T-helper 2 cell treated with Interferon-gamma antibody and Interleukin-4, amounts not matched to agents 5 μg/mL and 100 μg/mL, for 36 hours (primary cell): ENCODE data around the gene NPTX2.

Experiments used
- DNase-seq: peaks from one replicate; pipeline ENCODE4 v3.0.0; 2021; ENCODE audit warnings: low spot score
- H3K27ac Mint-ChIP-seq: one replicate; pipeline ENCODE4 v1.8.0; 2021; ENCODE audit warnings: mild to moderate bottlenecking, mixed read lengths
- H3K27me3 Mint-ChIP-seq: one replicate; pipeline ENCODE4 v1.8.0; 2021; ENCODE audit warnings: low read depth, mixed read lengths
- H3K36me3 Mint-ChIP-seq: one replicate; pipeline ENCODE4 v1.8.0; 2021; ENCODE audit warnings: low read depth, mixed read lengths
- H3K4me1 Mint-ChIP-seq: one replicate; pipeline ENCODE4 v1.8.0; 2021; ENCODE audit warnings: low read depth, mixed read lengths
- H3K4me3 Mint-ChIP-seq: one replicate; pipeline ENCODE4 v1.8.0; 2022; ENCODE audit warnings: mild to moderate bottlenecking, moderate library complexity, mixed read lengths
- H3K9me3 Mint-ChIP-seq: one replicate; pipeline ENCODE4 v1.8.0; 2021; ENCODE audit warnings: mixed read lengths

The NPTX2 gene

GRCh38 chr7:98653601-98654310 is 36.7 kb downstream of the NPTX2 start:
- H3K4me3 Mint-ChIP-seq: no peak overlapping the region
- no peaks in the 10 kb centered on the region for H3K9me3 Mint-ChIP-seq
- DNase-seq: no peak
- no peaks in the 10 kb centered on the region for H3K4me1 Mint-ChIP-seq
- H3K27me3 Mint-ChIP-seq: no peaks in the 10 kb centered on the region
- no peak overlapping the region for H3K27ac Mint-ChIP-seq
- no peaks in the 10 kb centered on the region for H3K36me3 Mint-ChIP-seq

GRCh38 chr7:98654524-98655272 is 37.6 kb downstream of the NPTX2 start:
- Mint-ChIP-seq H3K9me3 (no peaks in the 10 kb centered on the region), H3K36me3 (no peaks in the 10 kb centered on the region), H3K27me3 (no peaks in the 10 kb centered on the region), H3K27ac (no peak overlapping the region), H3K4me3 (no peak overlapping the region), H3K4me1 (no peaks in the 10 kb centered on the region)
- DNase-seq: no peak

DNA sequence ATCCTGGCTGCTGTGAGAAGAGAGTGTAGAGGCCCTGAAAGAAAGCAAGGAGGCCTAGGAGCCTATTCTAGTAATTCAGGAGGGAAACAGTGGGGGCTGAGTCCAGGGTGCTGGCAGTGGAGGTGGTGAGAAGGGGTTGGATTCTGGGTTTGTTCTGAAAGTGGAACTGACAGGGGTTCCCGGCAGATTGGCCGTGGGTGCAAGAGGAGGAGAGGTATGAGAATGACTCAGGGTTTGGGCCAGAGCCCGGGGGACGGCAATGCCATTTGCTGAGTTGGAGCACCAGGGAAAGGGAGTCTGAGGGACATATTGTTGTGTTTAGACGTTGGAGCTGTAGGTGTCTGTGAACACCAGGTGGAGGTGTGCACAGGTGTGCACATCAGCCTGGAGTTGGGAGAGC is 38.5 kb downstream of the NPTX2 start:
- Mint-ChIP-seq H3K27ac (no peak overlapping the region), H3K4me1 (no peaks in the 10 kb centered on the region), H3K4me3 (no peak overlapping the region), H3K27me3 (no peaks in the 10 kb centered on the region), H3K9me3 (no peaks in the 10 kb centered on the region), H3K36me3 (no peaks in the 10 kb centered on the region)
- no peak for DNase-seq

- DNase-seq: no peak
Measured at GRCh38 chr7:98656899-98657298, 39.8 kb downstream of the NPTX2 start.

GRCh38 chr7:98657736-98658135 is 40.7 kb downstream of the NPTX2 start:
- no peak for DNase-seq
- Mint-ChIP-seq H3K4me3 (no peak overlapping the region), H3K4me1 (no peaks in the 10 kb centered on the region), H3K36me3 (no peaks in the 10 kb centered on the region), H3K27ac (no peak overlapping the region), H3K27me3 (no peaks in the 10 kb centered on the region), H3K9me3 (no peaks in the 10 kb centered on the region)

More at GRCh38 chr7:98656899-98657298, 39.8 kb downstream of the NPTX2 start:
- Mint-ChIP-seq H3K27ac (no peak overlapping the region), H3K36me3 (no peaks in the 10 kb centered on the region), H3K27me3 (no peaks in the 10 kb centered on the region), H3K9me3 (no peaks in the 10 kb centered on the region), H3K4me1 (no peaks in the 10 kb centered on the region), H3K4me3 (no peak overlapping the region)

DNA sequence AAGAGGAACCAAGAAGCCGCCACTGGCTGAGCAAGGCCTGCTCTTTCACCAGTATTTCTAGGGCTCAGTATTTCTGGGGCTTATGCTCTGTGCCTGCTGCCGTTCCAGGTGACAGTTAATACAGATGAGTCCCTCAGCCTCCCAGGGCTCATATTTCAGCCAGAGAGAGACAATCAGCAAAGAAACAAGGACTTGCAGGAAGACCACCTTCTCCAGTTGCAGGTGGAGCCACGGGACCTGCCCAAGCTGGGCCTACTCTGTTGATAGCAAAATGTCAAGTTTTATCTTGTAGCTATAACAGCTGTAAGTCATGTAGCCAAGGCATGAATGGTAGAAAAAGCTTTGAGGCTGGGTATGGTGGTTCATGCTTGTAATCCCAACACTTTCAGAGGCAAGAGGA is 42.7 kb downstream of the NPTX2 start:
- H3K27ac Mint-ChIP-seq: no peak overlapping the region
- no peaks in the 10 kb centered on the region for H3K36me3 Mint-ChIP-seq
- H3K9me3 Mint-ChIP-seq: peaks cover 10% of the 10 kb centered on the region

DNA sequence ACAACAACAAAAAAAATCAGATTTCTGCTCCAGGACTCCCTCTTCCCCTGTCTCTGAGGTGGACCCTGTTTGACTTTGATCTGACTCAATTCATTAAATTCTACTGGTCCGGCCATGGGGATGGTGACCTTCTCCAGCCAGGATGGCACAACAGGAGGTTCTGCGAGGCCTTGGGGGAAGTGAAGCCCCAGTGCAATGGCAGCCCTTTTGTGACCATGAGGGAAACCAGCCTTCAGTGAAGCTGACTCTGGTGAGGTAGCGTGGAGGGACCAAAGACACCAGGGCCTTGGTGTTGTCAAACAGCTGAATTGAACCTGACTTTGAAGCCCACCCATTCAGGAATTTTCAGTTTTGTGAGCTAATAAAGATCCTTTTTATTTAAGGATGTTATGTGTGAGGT is 44.5 kb downstream of the NPTX2 start:
- no peak overlapping the region for H3K27ac Mint-ChIP-seq
- peaks cover 10% of the 10 kb centered on the region for H3K9me3 Mint-ChIP-seq
- H3K36me3 Mint-ChIP-seq: no peaks in the 10 kb centered on the region
- DNase-seq: no peak
- H3K27me3 Mint-ChIP-seq: no peaks in the 10 kb centered on the region
- no peak overlapping the region for H3K4me3 Mint-ChIP-seq
- H3K4me1 Mint-ChIP-seq: no peaks in the 10 kb centered on the region

More for the DNA sequence above, 42.7 kb downstream of the NPTX2 start:
- no peaks in the 10 kb centered on the region for H3K4me1 Mint-ChIP-seq
- H3K27me3 Mint-ChIP-seq: no peaks in the 10 kb centered on the region
- DNase-seq: no peak
- H3K4me3 Mint-ChIP-seq: no peak overlapping the region

DNA sequence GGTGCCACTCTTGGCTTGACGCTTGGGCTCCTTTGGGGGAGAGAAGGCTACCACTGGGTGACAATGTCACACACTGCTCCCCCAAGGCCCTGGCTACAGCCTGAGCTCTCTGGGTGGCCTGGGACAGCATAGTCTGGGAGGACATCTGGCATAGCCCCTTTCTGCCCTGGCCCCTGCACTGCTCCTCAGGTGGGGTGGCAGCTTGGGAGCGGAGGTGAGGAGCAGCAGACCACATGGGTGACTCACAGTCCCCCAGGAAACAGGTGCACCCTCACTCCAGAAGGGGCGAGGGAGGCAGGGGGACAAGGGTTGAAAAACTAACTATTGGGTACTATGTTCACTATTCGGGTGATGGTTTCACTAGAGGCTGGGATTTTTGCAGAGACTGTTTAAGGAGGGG is 45.2 kb downstream of the NPTX2 start:
- no peak for DNase-seq
- H3K4me3 Mint-ChIP-seq: no peak overlapping the region
- H3K27ac Mint-ChIP-seq: no peak overlapping the region
- no peaks in the 10 kb centered on the region for H3K4me1 Mint-ChIP-seq
- H3K9me3 Mint-ChIP-seq: peaks cover 10% of the 10 kb centered on the region
- no peaks in the 10 kb centered on the region for H3K27me3 Mint-ChIP-seq
- H3K36me3 Mint-ChIP-seq: no peaks in the 10 kb centered on the region

GRCh38 chr7:98664882-98665281 is 47.8 kb downstream of the NPTX2 start:
- Mint-ChIP-seq H3K27me3 (no peaks in the 10 kb centered on the region), H3K9me3 (peaks cover 10% of the 10 kb centered on the region), H3K36me3 (no peaks in the 10 kb centered on the region), H3K4me1 (no peaks in the 10 kb centered on the region), H3K27ac (no peak overlapping the region), H3K4me3 (no peak overlapping the region)
- no peak for DNase-seq

DNA sequence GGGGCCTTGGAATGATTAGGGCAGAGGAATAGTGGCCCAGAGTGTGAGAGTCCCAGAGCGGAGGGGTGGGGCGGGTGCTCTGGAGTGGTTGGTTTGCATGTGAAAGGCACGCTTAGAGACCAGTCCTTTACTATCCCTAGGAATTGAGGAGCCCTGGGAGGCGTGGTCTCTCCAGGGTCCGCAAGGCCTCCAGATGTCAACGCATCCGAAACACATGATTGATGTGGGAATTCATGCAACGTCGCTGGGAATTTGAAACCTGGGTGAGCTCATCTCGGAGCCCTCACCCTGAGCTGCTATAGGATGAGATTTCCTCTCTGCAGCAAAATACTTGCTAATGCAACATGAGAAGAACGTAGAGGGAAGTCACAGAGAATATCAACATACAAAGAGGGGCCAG is 51.2 kb downstream of the NPTX2 start:
- Mint-ChIP-seq H3K9me3 (peaks cover 20% of the 10 kb centered on the region), H3K27me3 (no peaks in the 10 kb centered on the region), H3K4me3 (no peak overlapping the region), H3K36me3 (no peaks in the 10 kb centered on the region), H3K27ac (no peak overlapping the region), H3K4me1 (no peaks in the 10 kb centered on the region)
- DNase-seq: no peak

DNA sequence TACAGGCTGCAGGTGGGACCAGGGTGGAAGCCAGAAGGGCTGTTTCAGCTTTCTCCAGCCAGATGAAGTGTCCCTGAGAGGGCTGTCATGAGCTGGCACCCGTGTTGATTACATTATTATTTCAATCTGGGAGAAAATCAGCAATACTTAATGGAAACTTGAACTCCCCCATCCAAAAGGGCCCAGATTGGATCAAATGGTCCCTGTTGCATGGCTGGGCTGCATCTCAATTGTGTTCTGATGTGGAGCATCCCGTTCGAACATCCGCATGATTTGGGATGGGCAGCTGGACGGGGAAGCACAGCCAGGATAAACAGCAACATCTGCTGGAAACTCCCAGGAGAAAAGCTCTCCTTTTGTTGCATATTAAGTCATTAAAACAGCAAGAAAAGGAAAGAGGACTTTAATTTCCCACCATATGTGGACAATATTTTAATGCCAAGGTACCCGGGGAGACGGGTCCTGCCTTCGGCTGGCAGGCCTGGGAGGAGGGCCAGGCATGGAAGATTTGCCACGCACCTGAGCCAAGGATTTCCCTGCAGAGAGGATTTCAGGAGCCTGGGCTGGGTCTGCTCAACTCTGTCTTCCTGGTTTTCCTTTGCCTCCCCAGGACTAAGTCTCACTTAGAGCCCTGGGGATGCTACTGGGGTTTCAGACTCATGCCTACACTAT is 52.4 kb downstream of the NPTX2 start:
- Mint-ChIP-seq H3K36me3 (no peaks in the 10 kb centered on the region), H3K4me3 (no peak overlapping the region)

GRCh38 chr7:98670186-98670585 is 53.1 kb downstream of the NPTX2 start:
- H3K27ac Mint-ChIP-seq: no peak overlapping the region

More for the DNA sequence above, 52.4 kb downstream of the NPTX2 start:
- Mint-ChIP-seq H3K27ac (no peak overlapping the region), H3K27me3 (no peaks in the 10 kb centered on the region), H3K4me1 (no peaks in the 10 kb centered on the region), H3K9me3 (peaks cover 12% of the 10 kb centered on the region)
- no peak for DNase-seq

DNA sequence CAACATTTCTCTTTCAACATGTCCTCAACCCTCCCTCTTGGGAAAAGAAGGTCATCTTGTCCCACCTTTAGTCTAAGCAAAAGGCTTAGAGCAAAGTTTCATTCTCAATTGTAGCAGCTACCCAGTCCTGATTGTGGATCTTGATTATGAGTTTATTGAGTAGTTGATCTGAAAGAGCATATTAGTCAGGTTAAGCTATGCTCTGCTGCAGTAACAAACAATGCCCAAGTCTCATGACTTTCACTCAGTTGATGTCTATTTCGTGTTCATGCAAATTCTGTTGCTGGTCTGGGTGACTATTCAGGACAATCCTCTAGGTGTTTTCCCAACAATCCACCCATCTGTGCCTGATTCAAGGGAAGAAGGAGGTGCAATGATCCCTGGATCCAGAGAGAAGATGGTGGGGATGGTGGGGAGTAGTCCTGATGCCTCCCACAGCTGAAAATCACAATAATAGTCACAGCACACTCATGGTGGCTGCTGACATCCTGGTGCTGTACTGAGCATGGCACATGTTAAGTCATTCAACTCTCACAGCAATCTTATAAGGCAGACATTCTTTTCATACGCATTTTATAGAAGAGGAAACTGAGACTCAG is 54.7 kb downstream of the NPTX2 start:
- Mint-ChIP-seq H3K36me3 (no peaks in the 10 kb centered on the region), H3K4me1 (no peaks in the 10 kb centered on the region), H3K27me3 (no peaks in the 10 kb centered on the region), H3K27ac (no peak overlapping the region), H3K9me3 (peaks cover 12% of the 10 kb centered on the region), H3K4me3 (no peak overlapping the region)
- DNase-seq: no peak

More at GRCh38 chr7:98670186-98670585, 53.1 kb downstream of the NPTX2 start:
- H3K9me3 Mint-ChIP-seq: peaks cover 12% of the 10 kb centered on the region
- no peaks in the 10 kb centered on the region for H3K36me3 Mint-ChIP-seq
- H3K4me1 Mint-ChIP-seq: no peaks in the 10 kb centered on the region
- no peak overlapping the region for H3K4me3 Mint-ChIP-seq
- no peak for DNase-seq
- no peaks in the 10 kb centered on the region for H3K27me3 Mint-ChIP-seq

DNA sequence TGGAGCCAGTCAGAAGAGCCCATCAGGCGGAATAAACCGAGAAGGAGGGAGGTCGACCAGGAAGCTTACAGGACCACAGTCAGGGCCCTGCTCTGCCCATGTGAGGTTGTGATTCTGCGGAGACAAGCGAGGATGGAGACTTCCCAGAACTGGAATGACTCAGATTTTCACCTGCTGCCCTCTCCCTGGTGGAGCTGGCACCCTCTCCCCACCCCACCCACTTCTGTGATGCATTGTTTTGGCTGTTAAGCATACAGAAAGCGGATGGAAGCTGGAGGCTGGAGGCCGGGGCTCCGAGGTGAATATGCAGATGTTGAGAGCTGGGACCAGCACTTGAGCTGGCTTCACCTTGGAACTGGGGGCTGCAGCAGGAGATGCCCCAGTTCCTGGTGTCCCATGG is 57.4 kb downstream of the NPTX2 start:
- H3K36me3 Mint-ChIP-seq: no peaks in the 10 kb centered on the region
- H3K27ac Mint-ChIP-seq: no peak overlapping the region
- H3K4me1 Mint-ChIP-seq: no peaks in the 10 kb centered on the region
- no peak for DNase-seq
- peaks cover 14% of the 10 kb centered on the region for H3K9me3 Mint-ChIP-seq
- H3K27me3 Mint-ChIP-seq: no peaks in the 10 kb centered on the region
- no peak overlapping the region for H3K4me3 Mint-ChIP-seq
